HepG2 (cell line): ENCODE measurements around the gene USP27X. TPM values are rescaled to one million over a fixed set of nuclear protein-coding genes. Genes with fewer than 3 reads are reported as not detected.

ENCODE experiments used
- CSRNP1 ChIP-seq: sonication (generic); formaldehyde crosslinking; IDR thresholded peaks from 2 replicates; pipeline ENCODE4 v1.8.1; 2023; ENCODE audit warnings: mild to moderate bottlenecking, missing genetic modification reagents
- HINFP ChIP-seq: sonication (generic); formaldehyde crosslinking; IDR thresholded peaks from 2 replicates; pipeline ENCODE4 v1.4.0; 2020; ENCODE audit warnings: low read depth, mild to moderate bottlenecking, missing genetic modification reagents
- HOMEZ ChIP-seq: IDR thresholded peaks from 2 replicates; pipeline ENCODE4 v1.6.1; 2016; ENCODE audit warnings: low read depth
- IKZF5 ChIP-seq: IDR thresholded peaks from 2 replicates; pipeline ENCODE4 v1.6.1; 2018; ENCODE audit warnings: missing genetic modification reagents, mild to moderate bottlenecking, missing compliant biosample characterization
- NCOA2 ChIP-seq: sonication (generic); formaldehyde crosslinking; IDR thresholded peaks from 2 replicates; pipeline ENCODE4 v1.8.0; 2022; ENCODE audit warnings: inconsistent platforms
- NCOA5 ChIP-seq: sonication (generic); formaldehyde crosslinking; IDR thresholded peaks from 2 replicates; pipeline ENCODE4 v1.4.0; 2020; ENCODE audit warnings: missing genetic modification reagents
- NPAS2 ChIP-seq: sonication (generic); formaldehyde crosslinking; IDR thresholded peaks from 2 replicates; pipeline ENCODE4 v1.8.0; 2022; ENCODE audit warnings: mild to moderate bottlenecking, missing genetic modification reagents, borderline replicate concordance
- NR3C1 ChIP-seq: sonication (generic); formaldehyde crosslinking; IDR thresholded peaks from 2 replicates; pipeline ENCODE4 v1.4.0; 2020; ENCODE audit warnings: missing genetic modification reagents
- PITX1 ChIP-seq: sonication (generic); formaldehyde crosslinking; IDR thresholded peaks from 2 replicates; pipeline ENCODE4 v1.5.1; 2020; ENCODE audit warnings: mild to moderate bottlenecking, missing genetic modification reagents
- POLR2G ChIP-seq: fragments of 200-400 bp; formaldehyde crosslinking; IDR thresholded peaks from 2 replicates; pipeline ENCODE4 v1.6.1; 2018; ENCODE audit warnings: mild to moderate bottlenecking, low read depth, low read length, moderate library complexity
- SIN3A ChIP-seq: IDR thresholded peaks from 2 replicates; pipeline ENCODE4 v1.6.1; 2011; ENCODE audit warnings: low read depth, mild to moderate bottlenecking, control low read depth, low read length, borderline replicate concordance
- TFDP1 ChIP-seq: IDR thresholded peaks from 2 replicates; pipeline ENCODE4 v1.6.1; 2016; ENCODE audit warnings: missing compliant biosample characterization, missing genetic modification reagents, borderline replicate concordance
- THYN1 ChIP-seq: sonication (generic); formaldehyde crosslinking; IDR thresholded peaks from 2 replicates; pipeline ENCODE4 v1.8.1; 2023; ENCODE audit warnings: low read depth, mild to moderate bottlenecking, moderate library complexity, missing genetic modification reagents, borderline replicate concordance
- U2AF1 ChIP-seq: fragments of 200-400 bp; formaldehyde crosslinking; optimal IDR thresholded peaks from 2 replicates; pipeline ENCODE3; 2017; ENCODE audit warnings: mild to moderate bottlenecking, low read depth, low read length
- ZBTB21 ChIP-seq: sonication (generic); formaldehyde crosslinking; IDR thresholded peaks from 2 replicates; pipeline ENCODE4 v1.4.0; 2020; ENCODE audit warnings: missing genetic modification reagents
- ZNF414 ChIP-seq: sonication (generic); formaldehyde crosslinking; IDR thresholded peaks from 2 replicates; pipeline ENCODE4 v1.5.0; 2020; ENCODE audit warnings: missing genetic modification reagents
- ZNF446 ChIP-seq: sonication (generic); formaldehyde crosslinking; IDR thresholded peaks from 2 replicates; pipeline ENCODE4 v1.5.0; 2020; ENCODE audit warnings: mild to moderate bottlenecking, missing genetic modification reagents
- ZNF451 ChIP-seq: sonication (generic); formaldehyde crosslinking; IDR thresholded peaks from 2 replicates; pipeline ENCODE4 v1.5.0; 2020; ENCODE audit warnings: mild to moderate bottlenecking, missing genetic modification reagents
- ZNF501 ChIP-seq: sonication (generic); formaldehyde crosslinking; IDR thresholded peaks from 2 replicates; pipeline ENCODE4 v1.5.1; 2020; ENCODE audit warnings: mild to moderate bottlenecking, moderate library complexity, missing genetic modification reagents
- ZNF678 ChIP-seq: sonication (generic); formaldehyde crosslinking; IDR thresholded peaks from 2 replicates; pipeline ENCODE4 v1.4.0; 2020; ENCODE audit warnings: mild to moderate bottlenecking, missing genetic modification reagents
- ZSCAN21 ChIP-seq: sonication (generic); formaldehyde crosslinking; IDR thresholded peaks from 2 replicates; pipeline ENCODE4 v1.8.0; 2022; ENCODE audit warnings: mild to moderate bottlenecking, missing genetic modification reagents, moderate library complexity, borderline replicate concordance
- polyA plus RNA-seq, 8 experiments: library from polyadenylated mRNA; depleted of rRNA in 3 of 8; stranded (reverse) in 7 of 8; unstranded in 1 of 8; fragments of >200 nt; fragmentation: Illumina TruSeq in 4 of 8; extraction: Trizol in 4 of 8; gene quantifications; 2 replicates each; pipeline versions ENCODE4 v1.2.1 to v1.2.3, GENCODE V29; 2011 to 2016; ENCODE audit warnings: low read depth in 4 of 8, missing spikeins in 1 of 8, mixed read lengths in 1 of 8; ENCODE audit not compliant: insufficient read depth in 1 of 8
- total RNA-seq, 5 experiments: library from RNA; depleted of rRNA; stranded (reverse); fragments of >200 nt; fragmentation: Illumina TruSeq; extraction: Trizol; gene quantifications; 2 replicates each; pipeline ENCODE4 v1.2.3, GENCODE V29; 2016; ENCODE audit warnings: low read depth in 1 of 5

Gene USP27X
- total and polyA plus RNA-seq, 2 of the 13 experiments (the other 11 are each of a cell fraction or from before 2014, with no cell fraction given), result 7.2 to 9.7 TPM

- no peak for TF ChIP-seq CSRNP1 (CRISPR knock-in tag)
- TF ChIP-seq TFDP1 (CRISPR knock-in tag), result peak; percentile 38; the same call in 1 of the 2 replicates
- TF ChIP-seq ZNF678 (CRISPR knock-in tag), result no peak
- TF ChIP-seq ZNF451, result 0 out of 2 replicates have a peak, but pooled peaks have one; percentile 26
- no peak for TF ChIP-seq HINFP (CRISPR knock-in tag)
- no peak for TF ChIP-seq ZSCAN21
- TF ChIP-seq PITX1 (CRISPR knock-in tag), result no peak
- no peak for TF ChIP-seq SIN3A
- TF ChIP-seq ZNF501 (CRISPR knock-in tag), result no peak
- TF ChIP-seq ZNF414 (CRISPR knock-in tag), result no peak
- TF ChIP-seq POLR2G, result peak; percentile 48; the same call in 1 of the 2 replicates
- no peak for TF ChIP-seq NCOA5
- no peak for TF ChIP-seq ZNF446
- peak; percentile 29; the same call in 1 of the 2 replicates for TF ChIP-seq IKZF5 (CRISPR knock-in tag)
- TF ChIP-seq THYN1 (CRISPR knock-in tag), result no peak
- TF ChIP-seq HOMEZ, result no peak
- TF ChIP-seq NPAS2 (CRISPR knock-in tag), result no peak
- no peak for TF ChIP-seq NR3C1 (CRISPR knock-in tag)
- TF ChIP-seq U2AF1, result no peak
- TF ChIP-seq ZBTB21 (CRISPR knock-in tag), result no peak
- TF ChIP-seq NCOA2 (CRISPR knock-in tag), result 0 out of 2 replicates have a peak, but pooled peaks have one; percentile 14
These were observed 43.3 kb downstream of the USP27X start, which contains the start of gene CLCN5 (continued) for GRCh38 chrX:49922291-49923241.
